DND-41 (cell line): ENCODE data around the gene NRGN.

Source experiments
- ATAC-seq: fragments of 200-7000 bp; cut with Tn5 transposase; 3 replicates; pipeline ENCODE4 v1.9.1; 2021; ENCODE audit warnings: low read depth; ENCODE audit not compliant: insufficient read depth
- DNase-seq: peaks from one replicate; pipeline ENCODE4 v3.0.0-alpha.2; 2020
- H2AFZ ChIP-seq: 2 replicates; pipeline ENCODE4 v1.6.0; 2012; ENCODE audit warnings: low read depth, low read length
- H3K27ac ChIP-seq: 2 replicates; pipeline ENCODE4 v1.5.1; 2012; ENCODE audit warnings: low read length, inconsistent platforms
- H3K27me3 ChIP-seq: fragments of 200-600 bp; sonication (generic); 2 replicates; pipeline ENCODE4 v1.6.0; 2012; ENCODE audit warnings: low read length, mild to moderate bottlenecking, inconsistent platforms; ENCODE audit not compliant: insufficient read depth, poor library complexity
- H3K36me3 ChIP-seq: 2 replicates; pipeline ENCODE4 v1.5.1; 2012; ENCODE audit warnings: low read length, inconsistent platforms; ENCODE audit not compliant: insufficient read depth
- H3K4me1 ChIP-seq: 2 replicates; pipeline ENCODE4 v1.5.1; 2012; ENCODE audit warnings: mild to moderate bottlenecking, low read length; ENCODE audit not compliant: insufficient read depth
- H3K4me2 ChIP-seq: 2 replicates; pipeline ENCODE4 v1.6.0; 2012; ENCODE audit warnings: mild to moderate bottlenecking, moderate library complexity, low read length, inconsistent platforms; ENCODE audit not compliant: insufficient read depth
- H3K4me3 ChIP-seq, 2 experiments: fragments of 200-600 bp in 1 of 2; shearing (Covaris generic) in 1 of 2; 2 replicates each; pipeline ENCODE4 v1.5.1; 2012 to 2016; ENCODE audit warnings: inconsistent platforms in 2 of 2, low read length in 2 of 2, mild to moderate bottlenecking in 2 of 2, low read depth in 1 of 2, moderate library complexity in 1 of 2
- H3K79me2 ChIP-seq: 2 replicates; pipeline ENCODE4 v1.6.0; 2012; ENCODE audit warnings: low read length, inconsistent platforms; ENCODE audit not compliant: insufficient read depth
- H3K9ac ChIP-seq: 2 replicates; pipeline ENCODE4 v1.6.0; 2012; ENCODE audit warnings: low read depth, mild to moderate bottlenecking, inconsistent platforms, low read length, moderate library complexity
- H3K9me3 ChIP-seq: 2 replicates; pipeline ENCODE4 v1.5.1; 2012; ENCODE audit warnings: low read length, moderate library complexity, mild to moderate bottlenecking, inconsistent platforms; ENCODE audit not compliant: insufficient read depth, severe bottlenecking
- H4K20me1 ChIP-seq: 2 replicates; pipeline ENCODE4 v1.6.0; 2012; ENCODE audit warnings: low read length; ENCODE audit not compliant: insufficient read depth
- EZH2 ChIP-seq: IDR thresholded peaks from 3 replicates; pipeline ENCODE4 v1.6.1; 2012; ENCODE audit warnings: borderline replicate concordance, low read depth, mild to moderate bottlenecking, moderate library complexity, low read length, inconsistent platforms; ENCODE audit not compliant: severe bottlenecking
- TF ChIP-seq, protein P1 (sequence below): IDR thresholded peaks from 2 replicates; pipeline ENCODE4 v1.5.1; 2012; ENCODE audit warnings: borderline replicate concordance, low read length, moderate library complexity, mild to moderate bottlenecking; ENCODE audit not compliant: poor library complexity, severe bottlenecking; ENCODE audit errors: extremely low read depth

NRGN gene

GRCh38 chr11:124754309-124754708 is 14.6 kb downstream of the NRGN start:
- Histone ChIP-seq H3K9ac (no peak overlapping the region), H4K20me1 (peaks cover 10% of the 10 kb centered on the region; the same call in 1 of the 2 replicates), H3K9me3 (no peaks in the 10 kb centered on the region), H3K4me3 (no peak overlapping the region), H3K79me2 (no peaks in the 10 kb centered on the region), H3K27me3 (peaks cover 3% of the 10 kb centered on the region), H3K36me3 (no peaks in the 10 kb centered on the region), H3K4me1 (no peaks in the 10 kb centered on the region), H3K27ac (no peak overlapping the region), H2AFZ (no peak overlapping the region), H3K4me2 (no peak overlapping the region)
- DNase-seq = no peak
- no peak for ATAC-seq
- TF ChIP-seq EZH2 = no peak
- TF ChIP-seq, protein P1, sequence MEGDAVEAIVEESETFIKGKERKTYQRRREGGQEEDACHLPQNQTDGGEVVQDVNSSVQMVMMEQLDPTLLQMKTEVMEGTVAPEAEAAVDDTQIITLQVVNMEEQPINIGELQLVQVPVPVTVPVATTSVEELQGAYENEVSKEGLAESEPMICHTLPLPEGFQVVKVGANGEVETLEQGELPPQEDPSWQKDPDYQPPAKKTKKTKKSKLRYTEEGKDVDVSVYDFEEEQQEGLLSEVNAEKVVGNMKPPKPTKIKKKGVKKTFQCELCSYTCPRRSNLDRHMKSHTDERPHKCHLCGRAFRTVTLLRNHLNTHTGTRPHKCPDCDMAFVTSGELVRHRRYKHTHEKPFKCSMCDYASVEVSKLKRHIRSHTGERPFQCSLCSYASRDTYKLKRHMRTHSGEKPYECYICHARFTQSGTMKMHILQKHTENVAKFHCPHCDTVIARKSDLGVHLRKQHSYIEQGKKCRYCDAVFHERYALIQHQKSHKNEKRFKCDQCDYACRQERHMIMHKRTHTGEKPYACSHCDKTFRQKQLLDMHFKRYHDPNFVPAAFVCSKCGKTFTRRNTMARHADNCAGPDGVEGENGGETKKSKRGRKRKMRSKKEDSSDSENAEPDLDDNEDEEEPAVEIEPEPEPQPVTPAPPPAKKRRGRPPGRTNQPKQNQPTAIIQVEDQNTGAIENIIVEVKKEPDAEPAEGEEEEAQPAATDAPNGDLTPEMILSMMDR = no peak

DNA sequence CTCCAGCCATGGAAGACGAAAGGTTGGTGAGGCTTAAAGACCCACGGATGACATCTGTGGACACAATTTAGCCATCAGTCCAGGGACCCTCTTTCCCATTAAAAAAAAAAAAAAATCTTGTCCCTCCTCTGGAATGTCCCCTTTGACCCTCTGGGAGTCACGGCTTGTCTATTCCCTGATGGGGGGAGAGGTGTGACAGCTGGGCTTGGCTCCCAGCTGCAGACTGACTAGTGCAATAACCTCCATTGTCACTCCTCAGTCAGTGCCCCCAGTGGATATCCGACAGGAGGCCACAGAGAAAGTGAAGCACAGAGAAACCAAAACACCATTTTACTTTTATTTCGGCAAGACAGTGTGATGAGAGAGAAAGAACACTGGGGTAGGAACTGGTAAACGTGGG is 15.0 kb downstream of the NRGN start:
- Histone ChIP-seq H4K20me1 (peaks cover 6% of the 10 kb centered on the region; the same call in 1 of the 2 replicates), H3K79me2 (no peaks in the 10 kb centered on the region), H3K9ac (no peak overlapping the region), H3K4me3 (no peak overlapping the region), H3K9me3 (no peaks in the 10 kb centered on the region), H3K4me2 (no peak overlapping the region), H3K36me3 (no peaks in the 10 kb centered on the region), H3K27me3 (no peaks in the 10 kb centered on the region), H3K4me1 (no peaks in the 10 kb centered on the region), H3K27ac (no peak overlapping the region), H2AFZ (no peak overlapping the region)
- ATAC-seq = no peak
- TF ChIP-seq, protein P1 = no peak
- no peak for TF ChIP-seq EZH2
- DNase-seq = no peak

DNA sequence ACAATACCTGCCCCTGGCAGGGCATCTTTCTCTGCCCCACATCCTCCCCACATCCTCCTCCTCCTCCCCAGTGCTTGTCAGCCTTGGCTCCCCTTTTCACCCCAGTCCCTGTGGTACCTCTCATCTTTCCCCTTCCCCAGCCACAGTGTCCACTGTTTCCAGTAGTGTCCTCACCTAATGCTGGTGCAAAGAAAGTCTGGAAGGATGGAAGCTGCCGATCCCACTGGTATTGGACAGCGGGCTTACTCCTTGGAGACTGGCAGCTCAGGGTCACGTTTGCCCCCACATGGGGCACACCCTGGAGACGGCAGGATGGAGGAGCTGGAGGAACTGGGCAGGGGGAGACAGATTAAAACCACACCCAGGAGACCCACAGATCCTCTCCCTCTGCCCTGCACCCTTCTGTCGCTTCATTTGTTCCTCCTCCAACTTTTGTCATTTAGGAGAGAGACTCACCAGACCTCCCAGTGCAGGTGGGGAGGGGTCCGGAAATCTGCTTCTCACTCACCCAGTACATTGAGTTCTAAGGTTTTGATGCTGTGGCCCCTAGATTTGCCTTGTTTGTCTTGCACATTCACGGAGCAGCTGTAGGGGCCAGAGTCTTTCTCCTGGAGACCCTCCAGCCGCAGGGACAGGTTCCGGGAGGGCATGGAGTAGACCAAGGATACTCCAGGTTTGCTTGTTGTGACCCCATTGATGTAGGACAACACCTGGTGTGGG is 16.5 kb downstream of the NRGN start:
- H3K36me3 ChIP-seq = no peaks in the 10 kb centered on the region
- DNase-seq (no peak), ATAC-seq (no peak)
- no peaks in the 10 kb centered on the region for H3K27me3 ChIP-seq
- no peak overlapping the region for H3K4me2 ChIP-seq
- no peaks in the 10 kb centered on the region for H3K9me3 ChIP-seq
- no peaks in the 10 kb centered on the region for H3K4me1 ChIP-seq
- no peak overlapping the region for H3K4me3 ChIP-seq
- H3K27ac ChIP-seq = no peak overlapping the region
- H3K9ac ChIP-seq = no peak overlapping the region
- no peak for TF ChIP-seq EZH2
- TF ChIP-seq, protein P1 = no peak
- H2AFZ ChIP-seq = no peak overlapping the region
- peaks cover 6% of the 10 kb centered on the region; the same call in 1 of the 2 replicates for H4K20me1 ChIP-seq
- no peaks in the 10 kb centered on the region for H3K79me2 ChIP-seq

DNA sequence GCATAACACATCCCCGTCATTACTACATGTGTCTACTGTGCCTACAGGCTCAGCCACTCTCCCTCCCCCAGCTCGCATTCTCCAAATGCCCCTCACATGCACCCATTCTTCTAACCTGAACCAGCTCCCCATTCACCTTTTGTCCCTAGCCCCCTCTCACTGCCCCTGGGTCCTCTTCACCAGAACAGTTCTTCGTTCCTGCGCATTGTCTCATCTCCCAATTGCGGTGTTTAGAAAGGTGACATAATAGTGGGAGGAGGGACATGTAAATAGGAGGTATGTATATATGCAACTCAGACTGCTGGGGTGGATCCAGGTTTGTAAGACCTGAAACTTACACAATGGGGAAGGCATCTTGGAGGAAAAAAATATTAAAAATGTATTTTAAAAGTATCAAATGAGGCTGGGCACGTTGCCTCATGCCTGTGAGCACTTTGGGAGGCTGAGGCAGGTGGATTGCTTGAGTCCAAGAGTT is 17.0 kb downstream of the NRGN start:
- Histone ChIP-seq H3K9me3 (no peaks in the 10 kb centered on the region), H3K79me2 (no peaks in the 10 kb centered on the region), H3K4me1 (no peaks in the 10 kb centered on the region), H3K27me3 (no peaks in the 10 kb centered on the region), H2AFZ (no peak overlapping the region), H3K36me3 (no peaks in the 10 kb centered on the region), H3K4me3 (no peak overlapping the region), H3K4me2 (no peak overlapping the region), H4K20me1 (peaks cover 6% of the 10 kb centered on the region; the same call in 1 of the 2 replicates), H3K27ac (no peak overlapping the region), H3K9ac (no peak overlapping the region)
- DNase-seq = no peak
- ATAC-seq = no peak
- TF ChIP-seq, protein P1 = no peak
- no peak for TF ChIP-seq EZH2
